HCT116 (cell line): Measurements from ENCODE around the gene DCN. TPM values are rescaled to one million over a fixed set of nuclear protein-coding genes. Genes with fewer than 3 reads are reported as not detected.

Source experiments
- ATAC-seq: fragments of 200-7000 bp; cut with Tn5 transposase; 2 replicates; pipeline ENCODE4 v1.9.1; 2020; ENCODE audit warnings: mild to moderate bottlenecking, moderate library complexity
- BruUV-seq: library from RNA; stranded (reverse); fragments of 400-500 nt; replicated peaks from 2 replicates; lab custom pipeline; 2021; lab: Mats Ljungman, UMichigan
- CTCF ChIA-PET: fragments of 300-600 bp; sonication (Branson Sonifier 250); formaldehyde crosslinking; loops from one replicate; lab custom pipeline; 2021; ENCODE audit warnings: antibody characterized with exemption; lab: Charles Lee
- POLR2A ChIA-PET: fragments of 300-600, 350-600 bp; sonication (Branson Sonifier 250); formaldehyde crosslinking; loops from one replicate; lab custom pipeline; 2021; ENCODE audit warnings: antibody characterized with exemption; lab: Charles Lee
- RAD21 ChIA-PET, 2 experiments: fragments of 300-600 bp; sonication (Branson Sonifier 250); formaldehyde crosslinking; loops; one replicate each; lab custom pipeline; 2023; ENCODE audit warnings: low total read pairs in 2 of 2; ENCODE audit not compliant: uncharacterized antibody in 2 of 2, unreplicated experiment in 2 of 2, low non-redundant PET in 1 of 2; lab: Charles Lee
- DNase-seq: peaks from one replicate; pipeline ENCODE4 v3.0.0-alpha.2; 2010; ENCODE audit warnings: low read depth, low spot score
- H2AFZ ChIP-seq: fragments of 200-600 bp; shearing (Covaris generic), sonication (generic); 2 replicates; pipeline ENCODE4 v1.6.1; 2017; ENCODE audit warnings: low read depth, mixed run types, mixed read lengths, antibody characterized with exemption, low read length; ENCODE audit not compliant: poor library complexity, severe bottlenecking
- H3K27ac ChIP-seq: 2 replicates; pipeline ENCODE4 v1.5.1; 2012; ENCODE audit warnings: low read depth, low read length
- H3K27me3 ChIP-seq: fragments of 200-600 bp; sonication (generic); 2 replicates; pipeline ENCODE4 v1.6.1; 2016; ENCODE audit warnings: mixed run types, low read length, mixed read lengths; ENCODE audit not compliant: insufficient read depth
- H3K36me3 ChIP-seq, 2 experiments: fragments of 200-500 bp in 1 of 2; fragments of 200-600 bp in 1 of 2; sonication (Bioruptor generic) in 1 of 2; sonication (generic) in 1 of 2; 2 replicates each; pipeline versions ENCODE4 v1.5.1 to v1.6.1; 2014 to 2016; ENCODE audit warnings: low read length in 2 of 2, inconsistent platforms in 1 of 2, mixed read lengths in 1 of 2, mixed run types in 1 of 2; ENCODE audit not compliant: insufficient read depth in 2 of 2, control insufficient read depth in 1 of 2
- H3K4me1 ChIP-seq, 2 experiments: fragments of 200-600 bp in 1 of 2; sonication (generic) in 1 of 2; 2 replicates each; pipeline versions ENCODE4 v1.5.1 to v1.6.1; 2012 to 2017; ENCODE audit warnings: low read length in 2 of 2, inconsistent platforms in 1 of 2, mild to moderate bottlenecking in 1 of 2, mixed read lengths in 1 of 2, mixed run types in 1 of 2, moderate library complexity in 1 of 2; ENCODE audit not compliant: insufficient read depth in 2 of 2, control insufficient read depth in 1 of 2
- H3K4me2 ChIP-seq: fragments of 200-600 bp; sonication (generic); 2 replicates; pipeline ENCODE4 v1.6.1; 2017; ENCODE audit warnings: mixed run types, low read length, mixed read lengths
- H3K4me3 ChIP-seq, 2 experiments: fragments of 200-600 bp in 1 of 2; sonication (generic) in 1 of 2; replicated peaks in 1 of 2; 2 replicates each; pipeline ENCODE4 v1.5.1; 2011 to 2016; ENCODE audit warnings: low read length in 2 of 2, control low read depth in 1 of 2, low read depth in 1 of 2, mild to moderate bottlenecking in 1 of 2, mixed read lengths in 1 of 2, mixed run types in 1 of 2
- H3K79me2 ChIP-seq: fragments of 200-600 bp; sonication (generic); 2 replicates; pipeline ENCODE4 v1.6.1; 2017; ENCODE audit warnings: mild to moderate bottlenecking, mixed run types, low read length, moderate library complexity, mixed read lengths; ENCODE audit not compliant: insufficient read depth
- H3K9ac ChIP-seq: fragments of 200-600 bp; sonication (generic); 2 replicates; pipeline ENCODE4 v1.6.1; 2016; ENCODE audit warnings: low read length, mixed read lengths
- H3K9me2 ChIP-seq: fragments of 200-600 bp; sonication (generic), shearing (Covaris generic); 2 replicates; pipeline ENCODE4 v1.6.1; 2017; ENCODE audit warnings: mixed run types, mild to moderate bottlenecking, moderate library complexity; ENCODE audit not compliant: insufficient read depth
- H3K9me3 ChIP-seq, 2 experiments: fragments of 200-500 bp in 1 of 2; fragments of 200-600 bp in 1 of 2; sonication (Bioruptor generic) in 1 of 2; sonication (generic) in 1 of 2; 2 replicates each; pipeline ENCODE4 v1.6.1; 2014 to 2017; ENCODE audit warnings: low read length in 2 of 2, mixed read lengths in 2 of 2, inconsistent platforms in 1 of 2, low read depth in 1 of 2, mild to moderate bottlenecking in 1 of 2, mixed run types in 1 of 2, moderate library complexity in 1 of 2; ENCODE audit not compliant: control insufficient read depth in 1 of 2, insufficient read depth in 1 of 2
- H4K20me1 ChIP-seq: fragments of 200-600 bp; sonication (generic), shearing (Covaris generic); 2 replicates; pipeline ENCODE4 v1.6.1; 2017; ENCODE audit warnings: mixed run types, mild to moderate bottlenecking, moderate library complexity; ENCODE audit not compliant: insufficient read depth
- CBX3 ChIP-seq: IDR thresholded peaks from 2 replicates; pipeline ENCODE4 v1.6.1; 2012; ENCODE audit warnings: low read depth
- CEBPB ChIP-seq: IDR thresholded peaks from 2 replicates; pipeline ENCODE4 v1.6.1; 2012; ENCODE audit warnings: low read depth
- CTCF ChIP-seq, 3 experiments: fragments of 200-600 bp in 1 of 3; sonication (generic) in 1 of 3; IDR thresholded peaks in 2 of 3; conservative IDR thresholded peaks in 1 of 3; 2 replicates each; pipeline ENCODE4 v1.5.1; 2012 to 2017; ENCODE audit warnings: low read depth in 2 of 3, low read length in 2 of 3, antibody characterized with exemption in 1 of 3, borderline replicate concordance in 1 of 3, control low read depth in 1 of 3, mild to moderate bottlenecking in 1 of 3, mixed read lengths in 1 of 3, mixed run types in 1 of 3, moderate library complexity in 1 of 3; ENCODE audit not compliant: insufficient read depth in 1 of 3
- ELF1 ChIP-seq: IDR thresholded peaks from 2 replicates; pipeline ENCODE4 v1.6.1; 2012; ENCODE audit warnings: low read depth, borderline replicate concordance
- EZH2 ChIP-seq: fragments of 200-600 bp; sonication (generic); IDR thresholded peaks from 2 replicates; pipeline ENCODE4 v1.6.1; 2017; ENCODE audit warnings: antibody characterized with exemption, mixed run types
- EZH2phosphoT487 ChIP-seq: fragments of 200-600 bp; IDR thresholded peaks from 2 replicates; pipeline ENCODE4 v1.6.1; 2018; ENCODE audit warnings: antibody characterized with exemption, borderline replicate concordance
- JUND ChIP-seq: IDR thresholded peaks from 2 replicates; pipeline ENCODE4 v1.6.1; 2012
- MAX ChIP-seq: IDR thresholded peaks from 2 replicates; pipeline ENCODE4 v1.6.1; 2012
- POLR2A ChIP-seq: IDR thresholded peaks from 2 replicates; pipeline ENCODE4 v1.7.0; 2011; ENCODE audit warnings: borderline replicate concordance; ENCODE audit not compliant: insufficient read depth, insufficient read length; ENCODE audit errors: extremely low read depth
- POLR2AphosphoS5 ChIP-seq: IDR thresholded peaks from 2 replicates; pipeline ENCODE4 v1.6.1; 2011; ENCODE audit warnings: mild to moderate bottlenecking, low read depth, low read length, moderate library complexity
- RAD21 ChIP-seq: IDR thresholded peaks from 2 replicates; pipeline ENCODE4 v1.6.1; 2012; ENCODE audit warnings: low read depth, mild to moderate bottlenecking
- SIN3A ChIP-seq: IDR thresholded peaks from 2 replicates; pipeline ENCODE4 v1.6.1; 2012; ENCODE audit warnings: low read depth
- SP1 ChIP-seq: IDR thresholded peaks from 2 replicates; pipeline ENCODE4 v1.6.1; 2012; ENCODE audit warnings: low read depth
- TCF7L2 ChIP-seq: IDR thresholded peaks from 2 replicates; pipeline ENCODE4 v1.7.0; 2011; ENCODE audit warnings: borderline replicate concordance, inconsistent platforms; ENCODE audit not compliant: insufficient read depth, insufficient read length; ENCODE audit errors: extremely low read depth
- YY1 ChIP-seq: IDR thresholded peaks from 2 replicates; pipeline ENCODE4 v1.6.1; 2011; ENCODE audit warnings: low read length, low read depth, moderate library complexity, mild to moderate bottlenecking; ENCODE audit not compliant: insufficient replicate concordance; ENCODE audit errors: extremely low read depth
- ZBTB33 ChIP-seq: IDR thresholded peaks from 2 replicates; pipeline ENCODE4 v1.6.1; 2011; ENCODE audit warnings: mild to moderate bottlenecking, low read length, moderate library complexity; ENCODE audit not compliant: insufficient replicate concordance; ENCODE audit errors: extremely low read depth
- ZNF274 ChIP-seq: fragments of 200-500 bp; sonication (Bioruptor generic); IDR thresholded peaks from 2 replicates; pipeline ENCODE4 v1.6.1; 2014; ENCODE audit warnings: mild to moderate bottlenecking, low read depth, low read length, inconsistent platforms
- intact Hi-C: fragments of 100-400 bp; cut with micrococcal nuclease; formaldehyde crosslinking; loops from 2 replicates; pipeline ENCODE4 v1.10.0; 2022
- total RNA-seq: library from RNA; stranded (reverse); gene quantifications from one replicate; pipeline ENCODE4 v1.2.1, GENCODE V29; 2021; ENCODE audit not compliant: unreplicated experiment

Gene DCN
- total RNA-seq, 1 experiment from 2014 or later = 3.6 TPM

DNA sequence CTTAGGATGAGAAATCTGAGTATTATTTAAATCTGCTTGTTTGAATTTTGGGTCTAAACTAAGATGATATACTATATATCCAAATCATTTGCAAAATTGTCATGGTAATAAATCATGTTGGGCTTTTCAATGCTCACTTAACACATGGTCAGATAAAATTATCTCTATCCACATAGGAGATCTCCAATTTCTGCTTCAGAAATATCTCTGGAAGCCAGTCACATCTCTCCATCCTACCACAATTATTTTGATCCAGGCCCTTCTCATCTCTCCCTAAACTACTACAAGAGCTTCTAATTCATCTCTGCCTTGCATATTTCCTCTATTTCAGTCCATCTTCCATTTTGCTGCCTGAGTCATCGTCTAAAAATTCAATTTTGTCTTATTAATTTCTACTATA lies 3.8 kb downstream of the DCN start:
- no peak overlapping the region for H3K4me3 ChIP-seq
- BruUV-seq = no TSS peak
- intact Hi-C loops = loop anchor here (1.0 to 10.0 kb wide), 3 partner anchors 69 to 177 kb away; no protein-coding TSS in a partner anchor
- ChIA-PET POLR2A (no interaction called here), RAD21 (no interaction called here), CTCF (no interaction called here)
- no peaks in the 10 kb centered on the region for H3K9me3 ChIP-seq
- no peaks in the 10 kb centered on the region for H3K4me1 ChIP-seq
- H3K27ac ChIP-seq = no peak overlapping the region
- H3K9ac ChIP-seq = no peak overlapping the region
- no peaks in the 10 kb centered on the region for H4K20me1 ChIP-seq
- H3K79me2 ChIP-seq = no peaks in the 10 kb centered on the region
- H3K27me3 ChIP-seq = no peaks in the 10 kb centered on the region
- ATAC-seq = no peak
- DNase-seq = no peak
- H3K9me2 ChIP-seq = no peaks in the 10 kb centered on the region
- TF ChIP-seq POLR2A (no peak), SIN3A (no peak), YY1 (no peak), CBX3 (no peak), RAD21 (no peak), CTCF (IDR thresholded peaks at IDR 0.05 in 2 of 3, conservative IDR thresholded peaks at IDR 0.05 in 1 of 3; ENCODE audit: borderline replicate concordance in 1 of 3, insufficient read depth in 1 of 3, low read depth in 2 of 3, low read length in 2 of 3) (no peak), ZBTB33 (no peak), ELF1 (no peak), JUND (no peak), SP1 (no peak), TCF7L2 (no peak), MAX (no peak), EZH2 (no peak), ZNF274 (no peak), EZH2phosphoT487 (no peak), CEBPB (no peak), POLR2AphosphoS5 (no peak)
- no peaks in the 10 kb centered on the region for H3K36me3 ChIP-seq
- no peak overlapping the region for H3K4me2 ChIP-seq
- H2AFZ ChIP-seq = no peak overlapping the region
